Right hindlimb (tissue), 1 donor: ENCODE results near the gene IFNGR1.

Experiments used
- DNase-seq: peaks from one replicate; pipeline ENCODE4 v3.0.0-alpha.2; 2018

Gene IFNGR1

DNA sequence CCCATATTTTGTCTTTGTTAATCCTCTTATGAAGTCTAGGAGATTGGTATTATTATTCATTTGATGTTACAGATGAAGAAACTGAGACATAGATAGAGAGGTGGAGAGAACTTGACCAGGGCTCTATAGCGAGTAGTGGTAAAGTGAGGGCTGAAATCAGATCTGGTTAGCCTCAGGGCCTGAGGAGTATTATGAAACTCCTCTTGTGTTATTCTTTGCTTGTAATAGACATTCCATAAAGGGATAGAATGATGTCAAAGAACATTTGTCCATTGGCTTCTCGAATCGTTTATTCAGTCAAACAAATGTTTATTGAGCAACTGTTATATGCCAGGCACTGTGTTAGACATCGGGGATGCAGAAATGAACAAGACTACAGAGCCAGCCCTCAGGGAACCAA, 45.7 kb downstream of the IFNGR1 start, which contains the start of gene IL22RA2:
Gene IL22RA2 (minus strand): TSS at position 144 of the 400 bp plus-strand sequence. CDS start 11,895 bp downstream, outside the sequence.
- DNase-seq = no peak

DNA sequence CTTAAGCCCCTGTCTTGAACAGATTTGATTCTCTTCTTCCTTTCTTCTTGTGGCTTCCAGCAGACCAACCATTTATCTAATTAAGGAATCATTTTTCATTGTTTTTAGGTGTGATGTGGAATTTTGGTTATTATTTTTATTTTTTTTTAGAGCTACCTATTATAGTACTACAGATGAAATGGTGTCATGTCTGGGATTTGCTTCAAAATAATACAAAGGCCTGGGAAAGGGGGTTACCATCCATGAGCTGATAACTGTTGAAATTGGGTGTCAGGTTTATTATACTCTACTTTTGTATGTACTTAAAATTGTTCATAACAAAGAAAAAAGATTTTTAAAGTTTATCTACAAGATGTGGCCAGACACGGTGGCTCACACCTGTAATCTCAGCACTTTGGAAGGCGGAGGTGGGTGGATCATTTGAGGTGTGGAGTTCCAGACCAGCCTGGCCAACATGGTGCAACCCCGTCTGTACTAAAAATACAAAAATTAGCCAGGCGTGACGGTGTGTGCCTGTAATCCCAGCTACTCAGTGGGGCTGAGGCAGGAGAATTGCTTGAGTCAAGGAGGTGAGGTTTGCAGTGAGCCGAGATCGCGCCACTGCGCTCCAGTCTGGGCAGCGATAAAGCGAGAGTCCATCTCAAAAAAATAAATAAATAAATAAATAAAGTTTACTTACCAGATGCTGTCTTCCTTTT, 46.3 kb downstream of the IFNGR1 start:
- DNase-seq = no peak

DNA sequence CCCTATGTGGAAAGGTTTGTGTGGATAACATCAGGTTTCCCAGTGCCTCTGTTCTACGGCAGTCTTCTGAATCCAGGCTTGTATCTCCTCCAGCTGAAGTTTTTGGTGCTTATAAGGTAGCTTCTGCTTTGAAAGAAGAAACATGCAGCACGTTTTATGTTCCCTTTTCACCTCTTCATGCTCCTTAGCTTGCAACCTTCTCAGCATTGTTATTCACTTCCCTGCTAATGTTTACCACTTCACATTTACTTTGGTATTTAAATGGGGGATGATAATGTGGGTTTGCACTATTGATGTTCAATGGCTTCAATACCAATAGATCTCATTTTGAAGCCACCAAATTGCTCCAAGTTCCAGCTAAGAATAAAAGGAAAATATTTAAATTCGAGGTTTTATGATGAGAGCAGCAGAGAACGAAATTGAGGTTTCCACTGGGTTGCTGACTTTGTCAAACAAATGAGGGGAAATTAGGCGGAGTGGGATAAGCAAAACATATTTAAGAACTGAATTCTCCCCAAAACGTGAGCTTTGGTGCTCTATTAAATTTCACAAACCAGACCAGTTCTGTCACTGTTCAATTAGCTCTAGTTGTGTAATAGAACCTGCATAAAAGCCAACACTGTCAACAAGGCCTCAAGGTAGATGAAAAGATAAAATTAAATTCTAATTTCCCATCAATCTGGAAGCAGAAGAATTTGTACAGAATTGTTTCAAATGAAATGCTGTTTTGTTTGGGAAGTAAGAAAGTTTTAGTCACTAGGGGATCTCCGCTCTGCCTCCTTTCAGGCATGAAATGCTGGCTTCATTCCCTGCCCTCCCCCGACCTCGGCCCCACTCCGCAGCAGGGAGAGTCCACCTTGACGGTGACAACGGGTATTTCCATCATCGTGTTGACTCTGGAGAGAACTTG, 47.1 kb downstream of the IFNGR1 start:
- no peak for DNase-seq

DNA sequence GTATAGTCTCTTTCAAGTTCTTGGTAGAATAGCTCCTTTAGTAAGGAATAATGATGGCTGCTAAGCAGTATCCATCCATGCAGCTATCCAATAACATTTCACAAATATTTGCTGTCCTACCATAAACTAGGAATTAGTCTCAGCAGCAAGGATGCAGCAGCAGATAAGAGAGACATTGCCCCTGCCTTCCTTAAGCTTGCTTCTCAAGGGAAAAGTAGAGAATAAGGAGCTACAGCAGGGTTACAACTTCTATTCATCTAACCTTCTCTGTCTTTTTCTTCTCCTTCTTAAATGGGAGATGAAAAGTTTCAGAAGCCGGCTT, 48.2 kb downstream of the IFNGR1 start:
- no peak for DNase-seq

DNA sequence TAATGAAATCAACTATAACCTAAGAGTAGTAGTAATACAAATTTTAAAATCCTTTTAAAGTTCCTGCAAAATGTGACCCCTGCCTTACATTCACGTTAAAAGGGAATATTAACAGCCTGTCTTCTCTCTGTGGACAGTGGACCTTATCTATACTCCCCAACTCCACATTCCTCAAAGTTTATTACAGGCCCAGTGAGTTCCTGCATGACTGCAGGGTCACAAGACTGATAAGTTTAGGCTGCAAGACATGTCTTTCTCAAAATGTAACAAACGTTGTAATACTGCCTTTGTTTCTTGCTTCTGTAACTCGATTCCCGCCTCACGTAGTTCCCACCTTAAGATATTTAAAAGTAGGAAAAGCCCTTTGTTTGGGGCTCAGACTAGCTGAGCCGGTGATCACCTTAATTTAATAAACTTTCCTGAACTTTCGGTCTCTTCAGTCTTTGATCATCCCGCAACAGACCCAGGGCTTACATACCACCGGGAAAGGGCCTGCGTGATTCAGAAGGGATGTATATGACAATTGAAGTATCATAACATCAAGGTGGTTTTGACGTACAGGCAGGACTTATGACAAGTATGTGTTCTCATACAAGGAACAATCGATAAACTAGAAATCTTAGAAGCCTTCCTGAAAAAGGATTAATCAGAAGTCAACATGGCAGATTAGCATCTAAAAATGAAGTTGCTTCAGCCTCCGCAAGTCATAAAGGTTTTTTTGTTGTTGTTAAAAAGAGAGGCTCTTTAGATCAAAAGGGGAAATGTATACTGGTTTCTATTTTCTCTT, 48.7 kb downstream of the IFNGR1 start:
- no peak for DNase-seq

DNA sequence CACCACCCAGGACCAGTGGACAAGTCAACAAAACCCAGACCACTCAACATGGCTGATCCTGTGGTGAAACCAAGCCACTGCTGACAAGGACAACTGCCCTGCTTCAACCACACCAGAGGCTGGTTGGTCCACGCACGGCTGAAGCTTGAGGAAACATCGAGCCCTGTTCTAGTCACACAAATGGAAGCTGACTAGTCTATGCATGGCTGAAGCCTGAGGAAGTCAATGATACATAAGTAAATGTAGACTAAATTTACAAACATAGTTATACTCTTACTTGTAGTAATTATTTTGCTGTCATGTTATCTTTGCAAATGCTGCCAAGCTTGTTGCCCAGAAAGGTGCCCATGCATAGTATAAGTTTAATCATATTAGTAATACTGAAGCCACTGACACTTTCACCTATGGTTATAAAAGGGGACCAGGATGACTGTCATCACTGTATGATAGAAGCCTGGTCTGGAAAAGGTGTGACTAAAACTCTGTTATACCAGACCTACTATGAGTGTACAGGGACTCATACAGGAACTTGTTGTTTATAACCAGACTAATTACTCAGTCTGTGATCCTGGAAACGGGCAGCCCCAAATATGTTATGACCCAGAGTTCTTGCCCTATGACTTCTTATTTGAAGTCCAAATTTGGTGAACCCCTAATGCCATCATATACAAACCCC, 51.3 kb downstream of the IFNGR1 start:
- DNase-seq = no peak

DNA sequence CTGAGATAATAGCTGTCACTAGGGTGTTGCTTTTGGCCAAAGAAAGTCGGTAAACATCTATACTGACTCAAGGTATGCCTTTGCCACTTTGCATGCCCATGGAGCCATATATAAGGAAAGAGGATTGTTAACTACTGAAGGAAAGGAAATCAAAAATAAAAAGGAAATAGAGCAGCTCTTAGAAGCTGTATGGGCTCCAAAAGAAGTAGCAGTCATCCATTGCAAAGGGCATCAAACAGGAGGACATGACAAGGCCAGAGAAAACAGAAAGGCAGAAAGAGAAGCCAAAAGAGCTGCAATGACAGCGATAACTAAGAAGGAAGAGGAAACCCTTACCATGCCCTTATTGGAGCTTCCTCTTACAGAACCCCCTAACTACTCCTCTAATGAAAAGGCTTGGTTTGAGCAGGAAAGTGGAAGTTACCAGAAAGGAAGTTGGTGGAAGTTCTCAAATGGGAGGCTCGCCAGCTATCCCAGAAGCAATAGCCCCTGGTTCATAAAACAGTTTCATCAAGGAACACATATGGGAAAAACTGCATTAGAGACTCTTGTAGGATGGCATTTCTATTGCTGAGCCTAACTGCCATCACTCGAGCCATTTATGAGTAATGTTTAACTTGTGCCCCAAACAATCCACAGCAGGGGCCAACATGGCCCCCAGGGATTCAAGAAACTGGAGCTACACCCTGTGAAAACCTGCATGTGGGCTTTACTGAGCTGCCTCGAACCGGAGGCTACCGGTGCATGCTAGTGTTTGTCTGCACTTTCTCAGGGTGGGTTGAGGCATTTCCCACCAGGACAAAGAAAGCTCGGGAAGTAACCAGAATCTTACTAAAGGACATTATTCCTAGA, 52.7 kb downstream of the IFNGR1 start:
- DNase-seq = no peak

DNA sequence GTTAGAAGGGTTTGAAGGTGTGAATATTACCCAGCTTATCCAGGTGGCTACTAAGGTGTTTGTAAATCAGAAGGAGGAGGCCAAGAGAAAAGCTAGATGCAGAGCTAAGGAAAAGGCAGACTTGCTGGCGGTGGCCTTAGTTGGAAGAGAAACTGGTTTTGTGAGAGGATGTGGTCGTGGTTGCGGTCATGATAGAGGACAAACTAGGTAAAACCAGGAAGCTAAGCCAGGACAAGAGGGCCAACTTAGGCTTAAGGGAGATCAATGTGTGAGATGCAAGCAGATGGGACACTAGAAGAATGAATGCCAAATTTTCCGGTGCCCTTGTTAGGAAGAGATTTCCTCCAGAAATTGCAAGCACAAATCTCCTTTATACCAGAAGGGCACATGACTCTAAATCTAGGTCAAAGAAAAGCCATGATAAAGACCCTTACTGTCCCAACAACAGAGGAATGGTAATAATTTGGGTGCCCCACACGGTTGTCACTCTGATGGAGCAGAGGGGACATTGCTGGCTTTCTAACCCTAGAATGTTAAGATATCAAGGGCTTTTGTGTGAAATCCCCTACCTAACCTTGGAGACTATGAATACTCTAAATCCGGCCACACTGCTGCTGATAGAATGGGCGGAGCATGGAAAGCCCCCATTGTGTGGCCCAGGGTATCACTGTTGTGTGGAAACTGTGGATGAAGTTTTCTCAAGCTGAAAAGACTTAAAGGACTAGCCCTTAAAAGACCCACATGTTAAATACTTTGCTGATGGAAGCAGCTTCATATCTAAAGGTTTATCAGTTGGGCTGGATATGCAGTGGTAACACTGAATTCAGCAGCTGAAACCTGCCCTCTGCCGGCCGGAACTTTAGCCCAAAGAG, 53.6 kb downstream of the IFNGR1 start:
- DNase-seq = no peak

DNA sequence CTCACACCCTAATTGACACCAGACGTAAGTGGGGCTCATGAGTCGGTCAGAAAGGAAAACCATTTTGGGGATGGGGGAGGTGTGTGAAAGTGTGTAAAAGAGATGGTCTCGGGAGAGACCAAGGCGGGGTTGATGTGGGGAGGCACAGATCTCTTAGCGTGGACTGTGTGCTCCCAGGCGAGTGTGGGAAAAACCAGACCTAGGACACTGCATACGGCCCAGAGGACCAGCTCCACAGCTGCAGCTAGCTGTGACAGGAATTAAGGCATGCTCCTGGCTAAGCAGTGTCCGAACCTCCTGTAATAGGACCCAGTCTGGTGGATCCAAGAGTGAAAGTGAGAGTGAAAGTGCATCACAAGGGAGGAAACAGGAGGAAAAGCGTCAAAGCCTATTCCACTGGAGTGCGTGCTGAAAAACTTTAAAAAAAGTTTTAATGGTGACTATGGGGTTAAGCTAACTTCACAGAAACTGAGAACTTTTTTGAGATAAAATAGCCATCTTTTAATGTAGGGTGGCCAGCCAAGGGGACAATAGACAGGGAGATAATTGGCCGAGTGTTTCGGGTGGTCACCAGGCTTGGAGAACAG, 55.4 kb downstream of the IFNGR1 start:
- no peak for DNase-seq

DNA sequence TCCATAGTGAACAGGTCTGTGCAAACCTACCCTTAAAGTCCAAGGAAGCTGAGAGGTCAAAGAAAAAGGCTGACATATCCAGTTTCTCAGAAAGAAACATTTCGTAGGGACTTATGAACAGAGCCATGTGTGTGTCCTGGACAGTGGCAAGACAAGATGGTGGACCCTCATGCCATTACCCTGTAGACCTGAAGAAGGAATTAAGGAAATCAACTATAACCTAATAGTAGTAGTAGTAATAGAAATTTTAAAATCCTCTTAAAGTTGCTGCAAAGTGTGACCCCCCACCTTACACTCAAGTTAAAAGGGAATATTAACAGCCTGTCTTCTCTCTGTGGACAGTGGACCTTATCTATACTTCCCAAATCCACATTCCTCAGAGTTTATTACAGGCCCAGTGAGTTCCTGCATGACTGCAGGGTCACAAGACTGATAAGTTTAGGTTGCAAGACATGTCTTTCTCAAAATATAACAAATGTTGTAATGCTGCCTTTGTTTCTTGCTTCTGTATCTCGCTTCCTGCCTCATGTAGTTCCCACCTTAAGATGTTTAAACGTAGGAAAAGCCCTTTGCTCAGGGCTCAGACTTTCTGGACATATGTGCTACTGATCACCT, 56.4 kb downstream of the IFNGR1 start:
- DNase-seq = no peak

DNA sequence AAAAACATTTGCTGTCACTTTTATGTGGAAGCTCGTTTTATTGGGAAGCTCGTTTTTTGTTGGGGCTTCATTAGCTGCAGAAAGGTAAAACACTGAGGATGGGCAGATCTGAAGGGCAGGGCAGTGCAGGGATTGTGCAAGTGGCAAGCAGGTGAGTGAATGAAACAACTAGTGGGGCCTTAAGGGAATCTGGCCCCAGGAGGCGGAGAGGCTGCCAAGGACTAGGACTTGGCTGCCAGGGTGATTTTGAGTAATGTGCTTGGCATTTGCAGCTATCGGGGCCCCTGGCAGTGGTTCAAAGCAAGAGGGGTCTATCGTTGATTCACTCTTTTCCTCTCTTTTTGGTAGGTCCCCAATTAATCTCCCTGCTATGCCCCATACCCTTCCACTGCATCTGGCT, 57.2 kb downstream of the IFNGR1 start:
- DNase-seq = no peak

DNA sequence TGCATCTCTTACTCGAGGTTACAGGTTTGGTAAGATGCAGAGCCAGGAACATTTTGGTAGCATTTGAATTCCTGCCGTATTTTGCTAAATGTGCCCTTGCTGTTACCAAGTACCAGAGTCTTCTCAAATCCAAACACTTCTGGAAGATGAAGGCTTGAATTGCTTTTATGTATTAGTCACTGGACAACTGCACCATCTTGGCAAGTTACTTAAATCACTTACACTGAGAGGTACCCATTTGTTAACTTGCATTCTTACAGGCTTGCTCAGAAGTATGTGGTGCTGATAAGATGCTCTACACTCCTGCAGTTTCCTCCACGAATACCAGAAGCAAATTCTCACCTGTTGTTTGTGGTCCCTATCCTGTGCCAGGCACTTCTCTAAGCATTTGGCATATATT, 58.4 kb downstream of the IFNGR1 start:
- no peak for DNase-seq

DNA sequence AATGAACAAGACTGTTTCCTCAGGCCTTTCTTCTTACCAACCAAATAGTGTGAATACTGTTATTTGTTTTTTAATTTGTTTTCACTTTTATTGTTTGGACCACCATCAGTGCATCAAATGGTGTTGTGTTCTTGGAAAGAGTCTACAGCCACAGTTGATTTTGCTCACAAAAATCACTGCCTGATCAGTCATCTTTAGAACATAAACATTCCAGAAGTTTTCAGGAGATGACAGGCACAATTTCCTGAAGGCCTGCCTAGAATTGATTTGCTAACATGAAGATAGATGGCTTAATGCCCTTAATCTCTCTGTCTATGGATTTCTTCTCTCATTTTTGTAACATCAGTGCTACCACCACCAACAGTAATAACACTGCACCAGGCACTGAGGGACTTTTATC, 59.3 kb downstream of the IFNGR1 start:
- DNase-seq = no peak

DNA sequence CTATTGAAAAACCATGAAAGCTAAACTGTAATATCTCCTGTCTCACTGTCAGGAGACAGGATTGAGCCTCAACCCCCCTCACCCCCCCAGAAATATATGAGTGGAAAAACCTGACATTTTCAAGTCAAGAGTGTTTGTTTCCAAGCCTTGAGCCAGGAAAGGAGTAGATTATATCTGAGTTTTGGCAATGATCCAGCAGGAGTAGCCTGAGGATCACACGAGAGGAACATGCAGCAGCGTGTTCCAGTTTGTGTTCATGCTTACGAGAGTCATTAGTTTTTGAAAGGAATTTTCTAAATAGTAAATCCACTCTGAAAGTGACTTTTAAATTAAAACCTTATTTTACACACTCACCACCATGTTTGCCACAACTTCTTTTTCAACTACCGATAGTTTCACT, 61.6 kb downstream of the IFNGR1 start:
- DNase-seq = no peak

DNA sequence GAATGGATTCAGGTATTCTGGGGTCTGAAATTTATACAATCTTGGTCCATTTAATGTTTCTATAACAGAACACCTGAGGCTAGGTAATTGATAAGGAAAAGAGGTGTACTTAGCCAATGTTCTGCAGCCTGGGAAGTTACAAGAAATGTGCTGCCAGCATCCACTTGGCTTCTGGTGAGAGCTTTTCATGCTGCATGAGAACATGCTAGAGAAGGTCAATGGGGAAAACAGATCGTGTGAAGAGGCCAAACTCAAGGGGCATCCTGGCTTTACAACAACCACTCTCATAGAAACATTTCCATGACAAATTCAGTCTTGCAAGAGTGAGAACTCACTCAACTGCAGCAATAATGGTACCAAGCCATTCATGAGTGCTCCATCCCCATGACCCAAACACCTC, 62.5 kb downstream of the IFNGR1 start:
- DNase-seq = no peak

DNA sequence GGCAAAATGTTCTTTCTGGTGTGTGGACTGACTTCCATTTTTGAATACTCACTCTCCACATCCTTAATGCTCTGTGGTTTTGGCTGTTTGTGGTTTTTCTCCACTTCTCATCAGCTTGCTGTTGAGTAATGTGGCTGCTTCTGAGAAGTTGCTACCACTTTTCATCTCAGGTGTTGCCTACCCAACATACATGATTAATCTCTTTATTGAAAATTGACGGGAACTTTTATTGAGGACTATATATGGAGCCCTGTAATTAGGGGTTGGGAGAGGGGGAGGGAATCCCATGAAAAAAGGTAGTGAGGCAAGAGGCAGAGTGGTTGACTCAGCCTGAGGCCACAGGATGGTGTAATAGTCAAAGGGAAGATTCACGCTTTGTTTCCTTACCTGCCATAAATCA, 63.4 kb downstream of the IFNGR1 start:
- no peak for DNase-seq

DNA sequence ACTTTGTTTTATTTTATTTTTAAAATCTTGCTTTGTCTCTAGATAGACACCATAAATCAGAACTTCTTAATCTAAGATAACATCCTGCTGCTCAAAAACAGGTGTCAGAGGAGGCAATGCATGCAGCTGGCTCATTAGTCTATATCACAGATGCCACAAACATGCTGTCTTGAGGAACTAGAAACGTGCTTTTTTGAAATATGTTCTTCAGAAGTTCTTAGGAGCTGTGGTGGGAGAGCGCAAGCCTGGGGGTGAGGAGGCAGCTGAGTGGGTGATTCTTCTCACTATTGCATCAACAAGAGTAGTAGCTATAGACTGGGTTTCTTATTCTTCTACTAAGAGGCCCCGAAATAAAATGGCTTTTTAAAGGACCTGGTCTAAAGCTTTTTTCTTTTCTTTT, 69.1 kb downstream of the IFNGR1 start:
- no peak for DNase-seq

DNA sequence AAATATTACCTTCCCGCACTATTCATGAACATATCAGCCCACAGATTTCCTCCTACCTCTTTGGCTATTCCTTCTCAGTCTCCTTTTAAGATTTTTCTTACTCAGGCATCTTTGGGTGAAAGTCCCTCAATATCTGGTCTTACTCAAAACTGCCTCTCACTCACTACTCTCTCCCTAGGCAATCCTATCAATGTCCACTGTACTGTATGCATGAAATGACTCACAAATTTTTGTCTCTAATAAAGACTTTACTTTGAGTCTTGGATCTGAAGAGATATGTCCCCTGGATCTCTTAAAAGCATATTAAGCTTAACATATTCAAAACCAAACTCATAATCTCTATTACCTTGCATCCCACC, 70.2 kb downstream of the IFNGR1 start:
- DNase-seq = no peak

DNA sequence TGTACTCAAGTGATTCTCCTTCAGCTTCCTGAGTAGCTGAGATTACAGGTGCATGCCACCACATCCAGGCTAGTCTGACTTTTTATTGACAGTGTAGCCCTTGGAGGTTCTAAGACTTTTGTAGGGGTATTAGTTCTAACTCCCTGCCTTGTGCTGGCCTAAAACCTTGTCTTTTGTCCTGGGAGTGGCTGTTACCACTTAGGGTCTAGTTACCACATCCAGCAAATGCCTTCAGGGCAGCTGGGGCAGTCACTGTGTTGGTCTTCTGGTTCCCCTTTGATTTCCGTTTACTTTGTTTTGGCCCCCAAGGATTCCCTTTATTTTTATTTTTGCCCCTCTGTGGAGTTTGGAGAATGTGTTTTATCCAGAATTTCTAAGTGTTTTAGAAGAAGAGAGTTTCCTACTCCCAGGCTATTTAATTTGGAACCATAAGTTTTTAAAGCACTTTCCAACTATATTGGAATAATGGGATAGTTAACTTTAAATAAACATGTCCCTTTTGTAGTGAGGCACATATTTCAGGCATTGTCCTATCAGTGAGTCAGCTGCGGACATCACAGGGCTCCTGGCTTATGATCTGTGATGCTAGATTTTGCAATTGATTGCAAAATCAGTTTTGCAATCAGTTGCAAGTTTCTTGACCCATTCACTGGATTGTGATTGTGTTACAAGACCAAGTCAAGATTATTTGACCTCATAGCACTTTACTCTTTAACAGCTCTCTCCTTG, 70.7 kb downstream of the IFNGR1 start:
- no peak for DNase-seq
